H1 (cell line): ENCODE measurements around the gene NQO2. TPM values are rescaled to one million over a fixed set of nuclear protein-coding genes. Genes with fewer than 3 reads are reported as not detected.

Experiments used
- CTCF ChIA-PET: fragments of 300-600 bp; sonication (Branson Sonifier 250); formaldehyde crosslinking; loops from one replicate; lab custom pipeline; 2021; ENCODE audit not compliant: partially characterized antibody; lab: Charles Lee
- POLR2A ChIA-PET: fragments of 300-600 bp; sonication (Branson Sonifier 250); formaldehyde crosslinking; loops from one replicate; lab custom pipeline; 2021; ENCODE audit warnings: inconsistent platforms; ENCODE audit not compliant: partially characterized antibody; lab: Charles Lee
- DNase-seq, 2 experiments: peaks; one replicate each; pipeline versions ENCODE4 v3.0.0 to v3.0.0-alpha.2; 2010 to 2022; ENCODE audit warnings: low spot score in 2 of 2, low read depth in 1 of 2, mixed read lengths in 1 of 2
- FAIRE-seq: peaks from 2 replicates; lab custom pipeline; 2011; peaks lifted over from hg19 to GRCh38; lab: Jason Lieb, UNC
- H2AFZ ChIP-seq: 2 replicates; pipeline ENCODE4 v1.8.1; 2012; ENCODE audit warnings: low read length, inconsistent platforms
- H2AK5ac ChIP-seq: 2 replicates; pipeline ENCODE4 v1.6.1; 2013; ENCODE audit warnings: low read depth, low read length
- H2BK120ac ChIP-seq: replicated peaks from 2 replicates; pipeline ENCODE3; 2013; ENCODE audit warnings: low read depth, low read length, inconsistent platforms
- H2BK12ac ChIP-seq: 2 replicates; pipeline ENCODE4 v1.6.1; 2013; ENCODE audit warnings: low read depth, low read length
- H2BK15ac ChIP-seq: 2 replicates; pipeline ENCODE4 v1.6.1; 2013; ENCODE audit warnings: low read length
- H2BK20ac ChIP-seq: 2 replicates; pipeline ENCODE4 v1.6.1; 2013; ENCODE audit warnings: low read length
- H2BK5ac ChIP-seq: 2 replicates; pipeline ENCODE4 v1.6.1; 2013; ENCODE audit warnings: low read depth, low read length
- H3K14ac ChIP-seq: 2 replicates; pipeline ENCODE4 v1.6.1; 2013; ENCODE audit warnings: inconsistent platforms; ENCODE audit not compliant: insufficient read length
- H3K18ac ChIP-seq: 2 replicates; pipeline ENCODE4 v1.6.1; 2013; ENCODE audit warnings: low read length; ENCODE audit errors: extremely low read depth
- H3K23ac ChIP-seq: 2 replicates; pipeline ENCODE4 v1.6.1; 2013; ENCODE audit warnings: inconsistent platforms; ENCODE audit not compliant: insufficient read length
- H3K23me2 ChIP-seq: 2 replicates; pipeline ENCODE4 v1.6.1; 2013; ENCODE audit warnings: low read depth, low read length
- H3K27ac ChIP-seq: 2 replicates; pipeline ENCODE4 v1.6.1; 2011; ENCODE audit warnings: low read depth, low read length, inconsistent platforms
- H3K27me3 ChIP-seq, 4 experiments: replicated peaks in 1 of 4; 1 replicate in 1 of 4; 2 replicates in 3 of 4; pipeline versions ENCODE4 v1.6.1 to v1.8.1; 2011 to 2013; ENCODE audit warnings: low read length in 3 of 4, mild to moderate bottlenecking in 3 of 4, inconsistent platforms in 2 of 4, mixed read lengths in 2 of 4, moderate library complexity in 1 of 4; ENCODE audit not compliant: control insufficient read depth in 3 of 4, insufficient read depth in 3 of 4; ENCODE audit errors: extremely low read depth in 1 of 4
- H3K36me3 ChIP-seq, 4 experiments: 2 replicates each; pipeline versions ENCODE4 v1.6.1 to v1.8.1; 2011 to 2013; ENCODE audit warnings: mild to moderate bottlenecking in 4 of 4, low read length in 3 of 4, moderate library complexity in 2 of 4, control low read depth in 1 of 4, inconsistent platforms in 1 of 4; ENCODE audit not compliant: insufficient read depth in 4 of 4, control insufficient read depth in 2 of 4
- H3K4ac ChIP-seq: replicated peaks from 2 replicates; pipeline ENCODE3; 2013; ENCODE audit warnings: low read length, low read depth, mixed read lengths, inconsistent platforms; ENCODE audit not compliant: insufficient read length
- H3K4me1 ChIP-seq, 4 experiments: replicated peaks in 1 of 4; 1 replicate in 1 of 4; 2 replicates in 3 of 4; pipeline versions ENCODE4 v1.6.1 to v1.8.1; 2011 to 2013; ENCODE audit warnings: low read length in 3 of 4, inconsistent platforms in 2 of 4, mixed read lengths in 1 of 4; ENCODE audit not compliant: insufficient read depth in 4 of 4, control insufficient read depth in 3 of 4
- H3K4me2 ChIP-seq, 2 experiments: 2 replicates each; pipeline versions ENCODE4 v1.6.1 to v1.8.1; 2011 to 2013; ENCODE audit warnings: low read depth in 2 of 2, low read length in 2 of 2, control low read depth in 1 of 2, inconsistent platforms in 1 of 2, mild to moderate bottlenecking in 1 of 2; ENCODE audit not compliant: insufficient read depth in 1 of 2
- H3K4me3 ChIP-seq, 4 experiments: fragments of 200-600, 300-600 bp in 1 of 4; sonication (generic), shearing (Covaris generic), sonication (Bioruptor Twin) in 1 of 4; 2 replicates each; pipeline versions ENCODE4 v1.5.1 to v1.8.1; 2011 to 2016; ENCODE audit warnings: low read length in 4 of 4, low read depth in 3 of 4, control low read depth in 2 of 4, inconsistent platforms in 2 of 4, mild to moderate bottlenecking in 2 of 4, mixed read lengths in 1 of 4, moderate library complexity in 1 of 4; ENCODE audit not compliant: insufficient read depth in 2 of 4; ENCODE audit errors: extremely low read depth in 1 of 4
- H3K56ac ChIP-seq: replicated peaks from 2 replicates; pipeline ENCODE3; 2013; ENCODE audit warnings: low read depth, mild to moderate bottlenecking, mixed read lengths, low read length, inconsistent platforms; ENCODE audit not compliant: insufficient read length
- H3K79me1 ChIP-seq: 2 replicates; pipeline ENCODE4 v1.6.1; 2013; ENCODE audit warnings: low read depth, low read length, control low read depth
- H3K79me2 ChIP-seq, 2 experiments: 2 replicates each; pipeline versions ENCODE4 v1.6.1 to v1.8.1; 2012 to 2013; ENCODE audit warnings: low read length in 2 of 2, mild to moderate bottlenecking in 2 of 2, inconsistent platforms in 1 of 2; ENCODE audit not compliant: insufficient read depth in 2 of 2, control insufficient read depth in 1 of 2
- H3K9ac ChIP-seq, 4 experiments: replicated peaks in 1 of 4; 1 replicate in 1 of 4; 2 replicates in 3 of 4; pipeline versions ENCODE4 v1.6.1 to v1.8.1; 2011 to 2013; ENCODE audit warnings: low read depth in 3 of 4, low read length in 3 of 4, control low read depth in 2 of 4, mild to moderate bottlenecking in 2 of 4, moderate library complexity in 2 of 4, inconsistent platforms in 1 of 4; ENCODE audit errors: extremely low read depth in 1 of 4
- H3K9me3 ChIP-seq, 2 experiments: 2 replicates each; pipeline versions ENCODE4 v1.6.1 to v1.8.1; 2012 to 2013; ENCODE audit warnings: mild to moderate bottlenecking in 2 of 2, moderate library complexity in 2 of 2, control low read depth in 1 of 2, inconsistent platforms in 1 of 2, low read depth in 1 of 2, low read length in 1 of 2, mixed read lengths in 1 of 2; ENCODE audit not compliant: insufficient read depth in 2 of 2
- H4K20me1 ChIP-seq, 2 experiments: replicated peaks in 1 of 2; 2 replicates each; pipeline versions ENCODE3 to v1.8.1; 2011 to 2013; ENCODE audit warnings: inconsistent platforms in 2 of 2, low read length in 2 of 2, mild to moderate bottlenecking in 1 of 2; ENCODE audit not compliant: insufficient read depth in 2 of 2, control insufficient read depth in 1 of 2
- H4K5ac ChIP-seq: 2 replicates; pipeline ENCODE4 v1.6.1; 2013; ENCODE audit warnings: low read length, low read depth, mixed read lengths, inconsistent platforms; ENCODE audit not compliant: insufficient read length
- H4K8ac ChIP-seq: 2 replicates; pipeline ENCODE4 v1.8.0; 2013; ENCODE audit warnings: mild to moderate bottlenecking, moderate library complexity, low read length, inconsistent platforms; ENCODE audit not compliant: insufficient read depth; ENCODE audit errors: extremely low read depth
- H4K91ac ChIP-seq: replicated peaks from 2 replicates; pipeline ENCODE3; 2013; ENCODE audit warnings: low read length, mixed read lengths, inconsistent platforms; ENCODE audit not compliant: insufficient read length
- CHD1 ChIP-seq: IDR thresholded peaks from 2 replicates; pipeline ENCODE4 v1.6.1; 2012; ENCODE audit warnings: low read depth, low read length, improper control_type of control experiment
- EGR1 ChIP-seq: IDR thresholded peaks from 2 replicates; pipeline ENCODE4 v1.6.1; 2011; ENCODE audit warnings: low read depth, low read length, borderline replicate concordance
- EZH2 ChIP-seq: fragments of 200-600 bp; sonication (generic); IDR thresholded peaks from 2 replicates; pipeline ENCODE4 v1.7.1; 2012; ENCODE audit warnings: low read depth, mild to moderate bottlenecking, moderate library complexity, low read length, inconsistent platforms; ENCODE audit not compliant: severe bottlenecking
- FOSL1 ChIP-seq: IDR thresholded peaks from 2 replicates; pipeline ENCODE4 v1.6.1; 2011; ENCODE audit warnings: mild to moderate bottlenecking, low read depth, low read length, moderate library complexity; ENCODE audit not compliant: insufficient read depth
- PHF8 ChIP-seq: fragments of 200-600 bp; sonication (generic); conservative IDR thresholded peaks from 2 replicates; pipeline ENCODE4 v1.7.1; 2012; ENCODE audit warnings: low read depth, mild to moderate bottlenecking, inconsistent platforms, low read length, moderate library complexity
- WGBS, 2 experiments: shearing (Covaris generic) in 1 of 2; methylation state at CpG; one replicate each; pipeline versions ENCODE4 v1.1.6 to v1.1.7; 2013 to 2015; ENCODE audit warnings: low lambda C conversion rate in 2 of 2, mixed read lengths in 2 of 2, inconsistent platforms in 1 of 2, low coverage in 1 of 2, missing lambda C conversion rate in 1 of 2; ENCODE audit not compliant: insufficient replicate concordance in 2 of 2, insufficient coverage in 1 of 2, insufficient read length in 1 of 2; ENCODE audit errors: extremely low coverage in 1 of 2, missing lambda C conversion rate in 1 of 2; 5-methylcytosine and 5-hydroxymethylcytosine counted together
- polyA plus RNA-seq, 7 experiments: library from polyadenylated mRNA; depleted of rRNA in 3 of 7; stranded (reverse) in 5 of 7; unstranded in 2 of 7; fragments of >200 nt in 5 of 7; fragments of 200-250 nt in 2 of 7; gene quantifications; 1 replicate in 5 of 7; 2 replicates in 1 of 7; 4 replicates in 1 of 7; pipeline versions ENCODE4 v1.2.1 to v1.2.3, GENCODE V29; 2011 to 2013; ENCODE audit warnings: missing spikeins in 2 of 7, mixed read lengths in 2 of 7
- total RNA-seq: library from RNA; stranded (reverse); fragmentation: NEBNext Ultra II Directional; extraction: Animal tissue kit (Norgen Biotek cat#: 25700); gene quantifications from 2 replicates; pipeline ENCODE4 v1.2.1, GENCODE V29; 2021

NQO2 gene
- total and polyA plus RNA-seq, 2 of the 8 experiments (the other 6 are each of a cell fraction or from before 2014, with no cell fraction given) = 135 to 168 TPM

GRCh38 chr6:2967936-2968335 lies 31.8 kb upstream of the NQO2 start:
- no peak overlapping the region for H3K14ac ChIP-seq
- H2AK5ac ChIP-seq = no peak overlapping the region
- H2BK15ac ChIP-seq = no peak overlapping the region
- H3K9ac ChIP-seq = no peak overlapping the region
- no peak overlapping the region for H3K27ac ChIP-seq
- no peak overlapping the region for H4K5ac ChIP-seq
- no peak overlapping the region for H2BK120ac ChIP-seq
- FAIRE-seq (no peak), DNase-seq (no peak)
- no peak overlapping the region for H4K91ac ChIP-seq
- 98% methylated on average over 7 of the region's 7 CpGs; no CpG with 5 or more reads in 1 of the 2 experiments for WGBS, 2 experiments
- H3K79me1 ChIP-seq = no peaks in the 10 kb centered on the region
- no peak overlapping the region for H3K4me2 ChIP-seq
- H3K56ac ChIP-seq = no peak overlapping the region
- H2BK5ac ChIP-seq = no peak overlapping the region
- no peak overlapping the region for H4K8ac ChIP-seq
- peaks cover 0 to 2% (median 0%) of the 10 kb centered on the region in 4 experiments; a peak in 1 of 7 replicates for H3K27me3 ChIP-seq
- no peak overlapping the region for H3K4me3 ChIP-seq
- H3K9me3 ChIP-seq = no peaks in the 10 kb centered on the region
- H3K79me2 ChIP-seq = no peaks in the 10 kb centered on the region
- TF ChIP-seq CHD1 = no peak
- no peak for TF ChIP-seq EGR1
- no peak for TF ChIP-seq FOSL1
- TF ChIP-seq EZH2 = no peak
- TF ChIP-seq PHF8 = no peak
- no peak overlapping the region; the same call in 1 of the 2 replicates for H2BK12ac ChIP-seq
- no peaks in the 10 kb centered on the region for H3K36me3 ChIP-seq
- CTCF ChIA-PET = interaction anchor here (1.7 kb wide), 1 partner anchor 16 kb away, joined by 8 read pairs; no protein-coding TSS in a partner anchor
- H3K23me2 ChIP-seq = peaks cover 6% of the 10 kb centered on the region; the same call in 1 of the 2 replicates
- H3K23ac ChIP-seq = no peak overlapping the region
- H3K4ac ChIP-seq = no peak overlapping the region
- H4K20me1 ChIP-seq = no peaks in the 10 kb centered on the region
- POLR2A ChIA-PET = no interaction called here
- no peak overlapping the region for H2BK20ac ChIP-seq
- H2AFZ ChIP-seq = no peak overlapping the region
- H3K18ac ChIP-seq = no peak overlapping the region
- H3K4me1 ChIP-seq = peaks cover 0 to 3% (median 2%) of the 10 kb centered on the region in 4 experiments; a peak in 5 of 7 replicates
